ENCODE results near the gene HERC2.

HERC2 gene

GRCh38 chr15:28100516-28101195, 221.3 kb downstream of the HERC2 start:
- H3K27me3 ChIP-seq (ENCODE audit: insufficient read depth, insufficient read length) = peaks cover 60% of the 10 kb centered on the region
- H3K4me3 ChIP-seq (ENCODE audit: insufficient read length, low read depth) = no peak overlapping the region
- TF ChIP-seq YY1 (IDR thresholded peaks at IDR 0.05; ENCODE audit: insufficient read depth, insufficient read length) (no peak), ZNF274 (IDR thresholded peaks at IDR 0.05; ENCODE audit: low read depth, low read length) (no peak), SUZ12 (IDR thresholded peaks at IDR 0.05; ENCODE audit: extremely low read depth, insufficient read depth, insufficient read length) (no peak)
- DNase-seq (ENCODE audit: low read depth, low spot score) = no peak
- H3K36me3 ChIP-seq (ENCODE audit: insufficient read depth, insufficient read length, low read length) = no peaks in the 10 kb centered on the region
- no peak overlapping the region for H3K9ac ChIP-seq (ENCODE audit: insufficient read length, low read depth)
- H3K9me3 ChIP-seq (ENCODE audit: insufficient read depth, low read length) = no peaks in the 10 kb centered on the region
- H3K4me1 ChIP-seq (ENCODE audit: insufficient read depth, insufficient read length) = peaks cover 11% of the 10 kb centered on the region

- H3K4me1 ChIP-seq (ENCODE audit: insufficient read depth, insufficient read length) = peaks cover 8% of the 10 kb centered on the region
- H3K9me3 ChIP-seq (ENCODE audit: insufficient read depth, low read length) = no peaks in the 10 kb centered on the region
- H3K36me3 ChIP-seq (ENCODE audit: insufficient read depth, insufficient read length, low read length) = no peaks in the 10 kb centered on the region
- DNase-seq (ENCODE audit: low read depth, low spot score) = no peak
- H3K4me3 ChIP-seq (ENCODE audit: insufficient read length, low read depth) = no peak overlapping the region
- H3K9ac ChIP-seq (ENCODE audit: insufficient read length, low read depth) = no peak overlapping the region
- TF ChIP-seq SUZ12 (IDR thresholded peaks at IDR 0.05; ENCODE audit: extremely low read depth, insufficient read depth, insufficient read length) (no peak), ZNF274 (IDR thresholded peaks at IDR 0.05; ENCODE audit: low read depth, low read length) (no peak), YY1 (IDR thresholded peaks at IDR 0.05; ENCODE audit: insufficient read depth, insufficient read length) (no peak)
- H3K27me3 ChIP-seq (ENCODE audit: insufficient read depth, insufficient read length) = peaks cover 62% of the 10 kb centered on the region
Measured at GRCh38 chr15:28099555-28100140, 222.3 kb downstream of the HERC2 start.

GRCh38 chr15:28098766-28099554, 223.0 kb downstream of the HERC2 start, which contains the start of gene OCA2:
OCA2 (minus strand) TSS chr15:28099315; CDS start chr15:28081874, 17,441 bp downstream.
- H3K9me3 ChIP-seq (ENCODE audit: insufficient read depth, low read length) = no peaks in the 10 kb centered on the region
- H3K36me3 ChIP-seq (ENCODE audit: insufficient read depth, insufficient read length, low read length) = no peaks in the 10 kb centered on the region
- H3K4me1 ChIP-seq (ENCODE audit: insufficient read depth, insufficient read length) = peaks cover 8% of the 10 kb centered on the region
- peak within 1 kb of the TSS; percentile 51 for H3K9ac ChIP-seq (ENCODE audit: insufficient read length, low read depth)
- H3K27me3 ChIP-seq (ENCODE audit: insufficient read depth, insufficient read length) = peaks cover 69% of the 10 kb centered on the region
- H3K4me3 ChIP-seq (ENCODE audit: insufficient read length, low read depth) = peak within 1 kb of the TSS; percentile 50
- no peak for TF ChIP-seq YY1 (IDR thresholded peaks at IDR 0.05; ENCODE audit: insufficient read depth, insufficient read length)
- no peak for TF ChIP-seq SUZ12 (IDR thresholded peaks at IDR 0.05; ENCODE audit: extremely low read depth, insufficient read depth, insufficient read length)
- TF ChIP-seq ZNF274 (IDR thresholded peaks at IDR 0.05; ENCODE audit: low read depth, low read length) = no peak
- no peak for DNase-seq (ENCODE audit: low read depth, low spot score)

- Histone ChIP-seq H3K27me3 (ENCODE audit: insufficient read depth, insufficient read length) (peaks cover 75% of the 10 kb centered on the region), H3K4me1 (ENCODE audit: insufficient read depth, insufficient read length) (peaks cover 8% of the 10 kb centered on the region), H3K9ac (ENCODE audit: insufficient read length, low read depth) (peak overlapping the region; percentile 21), H3K36me3 (ENCODE audit: insufficient read depth, insufficient read length, low read length) (no peaks in the 10 kb centered on the region), H3K4me3 (ENCODE audit: insufficient read length, low read depth) (no peak overlapping the region), H3K9me3 (ENCODE audit: insufficient read depth, low read length) (no peaks in the 10 kb centered on the region)
- no peak for DNase-seq (ENCODE audit: low read depth, low spot score)
- TF ChIP-seq SUZ12 (IDR thresholded peaks at IDR 0.05; ENCODE audit: extremely low read depth, insufficient read depth, insufficient read length) = no peak
Measured at GRCh38 chr15:28098360-28098765, 223.6 kb downstream of the HERC2 start.

GRCh38 chr15:28097656-28098359, 224.2 kb downstream of the HERC2 start:
- H3K4me3 ChIP-seq (ENCODE audit: insufficient read length, low read depth) = no peak overlapping the region
- peaks cover 75% of the 10 kb centered on the region for H3K27me3 ChIP-seq (ENCODE audit: insufficient read depth, insufficient read length)

GRCh38 chr15:28096670-28097431, 225.1 kb downstream of the HERC2 start:
- Histone ChIP-seq H3K4me1 (ENCODE audit: insufficient read depth, insufficient read length) (peaks cover 8% of the 10 kb centered on the region), H3K9me3 (ENCODE audit: insufficient read depth, low read length) (no peaks in the 10 kb centered on the region), H3K9ac (ENCODE audit: insufficient read length, low read depth) (peak overlapping the region; percentile 57), H3K36me3 (ENCODE audit: insufficient read depth, insufficient read length, low read length) (no peaks in the 10 kb centered on the region), H3K4me3 (ENCODE audit: insufficient read length, low read depth) (peak overlapping the region; percentile 49), H3K27me3 (ENCODE audit: insufficient read depth, insufficient read length) (peaks cover 73% of the 10 kb centered on the region)
- no peak for DNase-seq (ENCODE audit: low read depth, low spot score)
- TF ChIP-seq SUZ12 (IDR thresholded peaks at IDR 0.05; ENCODE audit: extremely low read depth, insufficient read depth, insufficient read length) = peak; percentile 52
- no peak for TF ChIP-seq ZNF274 (IDR thresholded peaks at IDR 0.05; ENCODE audit: low read depth, low read length)
- TF ChIP-seq YY1 (IDR thresholded peaks at IDR 0.05; ENCODE audit: insufficient read depth, insufficient read length) = no peak

More at GRCh38 chr15:28097656-28098359, 224.2 kb downstream of the HERC2 start:
- no peak for TF ChIP-seq YY1 (IDR thresholded peaks at IDR 0.05; ENCODE audit: insufficient read depth, insufficient read length)
- no peaks in the 10 kb centered on the region for H3K9me3 ChIP-seq (ENCODE audit: insufficient read depth, low read length)
- DNase-seq (ENCODE audit: low read depth, low spot score) = no peak
- no peaks in the 10 kb centered on the region for H3K36me3 ChIP-seq (ENCODE audit: insufficient read depth, insufficient read length, low read length)
- H3K9ac ChIP-seq (ENCODE audit: insufficient read length, low read depth) = peak overlapping the region; percentile 21
- H3K4me1 ChIP-seq (ENCODE audit: insufficient read depth, insufficient read length) = peaks cover 8% of the 10 kb centered on the region
